Neural crest cell (in vitro differentiated cells): ENCODE results near the gene TOP3B. TPM values are rescaled to one million over a fixed set of nuclear protein-coding genes. Genes with fewer than 3 reads are reported as not detected.

Source experiments
- DNase-seq: peaks from one replicate; pipeline ENCODE4 v3.0.0; 2021; ENCODE audit warnings: low read depth, mixed read lengths, low spot score
- H3K27ac Mint-ChIP-seq: one replicate; pipeline ENCODE4 v1.8.0; 2021; ENCODE audit warnings: mild to moderate bottlenecking, mixed read lengths; ENCODE audit not compliant: unreplicated experiment
- H3K27me3 Mint-ChIP-seq: 2 replicates; pipeline ENCODE4 v1.8.0; 2021; ENCODE audit warnings: low read depth, mild to moderate bottlenecking, mixed read lengths
- H3K36me3 Mint-ChIP-seq: 2 replicates; pipeline ENCODE4 v1.8.0; 2021; ENCODE audit warnings: low read depth, mild to moderate bottlenecking, mixed read lengths
- H3K4me1 Mint-ChIP-seq: 2 replicates; pipeline ENCODE4 v1.8.0; 2021; ENCODE audit warnings: mixed read lengths
- H3K4me3 Mint-ChIP-seq: one replicate; pipeline ENCODE4 v1.8.0; 2021; ENCODE audit warnings: mild to moderate bottlenecking, mixed read lengths
- H3K9me3 Mint-ChIP-seq: 2 replicates; pipeline ENCODE4 v1.8.0; 2021; ENCODE audit warnings: mixed read lengths
- total RNA-seq: library from RNA; stranded (reverse); gene quantifications from 2 replicates; pipeline ENCODE4 v1.2.1, GENCODE V29; 2021
- TF ChIP-seq, protein P1 (sequence below): fragments of 200-600 bp; sonication (generic); conservative IDR thresholded peaks from 2 replicates; pipeline ENCODE4 v1.5.0; 2021; ENCODE audit warnings: antibody characterized with exemption, mild to moderate bottlenecking

The TOP3B gene
- total RNA-seq, 1 donor from 2014 or later, result 77.5 TPM

DNA sequence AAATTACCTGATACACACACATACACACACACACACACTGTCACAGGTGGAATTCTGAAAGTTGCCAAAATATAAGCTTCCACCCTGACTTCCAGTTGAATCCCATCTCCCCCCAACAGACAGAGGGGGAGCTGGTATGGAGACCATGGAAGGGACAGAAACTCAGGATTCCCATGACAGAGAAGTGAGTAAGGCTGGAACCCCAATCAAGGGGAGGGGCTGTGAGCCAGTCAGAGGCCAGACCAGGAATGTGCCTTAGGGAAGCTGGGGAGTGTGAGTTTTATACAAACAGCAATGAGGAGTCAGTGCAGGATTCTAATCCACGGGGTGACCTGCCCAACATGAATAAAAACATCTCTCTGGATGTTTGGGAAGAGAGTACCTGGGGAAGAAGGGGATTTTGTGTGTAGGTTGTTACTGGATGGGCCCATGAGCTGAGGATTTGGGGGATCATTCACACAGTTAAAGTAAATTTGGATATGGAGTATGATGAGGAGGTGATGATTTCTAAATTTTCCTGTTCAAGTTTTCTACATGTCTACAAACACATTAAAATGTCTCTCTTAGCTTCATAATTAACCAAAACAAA lies 38.7 kb upstream of the TOP3B start:
- Mint-ChIP-seq H3K4me3 (no peak overlapping the region), H3K27ac (peak overlapping the region; percentile 29), H3K27me3 (no peaks in the 10 kb centered on the region), H3K36me3 (no peaks in the 10 kb centered on the region), H3K4me1 (peaks cover 18% of the 10 kb centered on the region), H3K9me3 (no peaks in the 10 kb centered on the region)
- DNase-seq, result no peak
- TF ChIP-seq, protein P1, sequence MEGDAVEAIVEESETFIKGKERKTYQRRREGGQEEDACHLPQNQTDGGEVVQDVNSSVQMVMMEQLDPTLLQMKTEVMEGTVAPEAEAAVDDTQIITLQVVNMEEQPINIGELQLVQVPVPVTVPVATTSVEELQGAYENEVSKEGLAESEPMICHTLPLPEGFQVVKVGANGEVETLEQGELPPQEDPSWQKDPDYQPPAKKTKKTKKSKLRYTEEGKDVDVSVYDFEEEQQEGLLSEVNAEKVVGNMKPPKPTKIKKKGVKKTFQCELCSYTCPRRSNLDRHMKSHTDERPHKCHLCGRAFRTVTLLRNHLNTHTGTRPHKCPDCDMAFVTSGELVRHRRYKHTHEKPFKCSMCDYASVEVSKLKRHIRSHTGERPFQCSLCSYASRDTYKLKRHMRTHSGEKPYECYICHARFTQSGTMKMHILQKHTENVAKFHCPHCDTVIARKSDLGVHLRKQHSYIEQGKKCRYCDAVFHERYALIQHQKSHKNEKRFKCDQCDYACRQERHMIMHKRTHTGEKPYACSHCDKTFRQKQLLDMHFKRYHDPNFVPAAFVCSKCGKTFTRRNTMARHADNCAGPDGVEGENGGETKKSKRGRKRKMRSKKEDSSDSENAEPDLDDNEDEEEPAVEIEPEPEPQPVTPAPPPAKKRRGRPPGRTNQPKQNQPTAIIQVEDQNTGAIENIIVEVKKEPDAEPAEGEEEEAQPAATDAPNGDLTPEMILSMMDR, result no peak

DNA sequence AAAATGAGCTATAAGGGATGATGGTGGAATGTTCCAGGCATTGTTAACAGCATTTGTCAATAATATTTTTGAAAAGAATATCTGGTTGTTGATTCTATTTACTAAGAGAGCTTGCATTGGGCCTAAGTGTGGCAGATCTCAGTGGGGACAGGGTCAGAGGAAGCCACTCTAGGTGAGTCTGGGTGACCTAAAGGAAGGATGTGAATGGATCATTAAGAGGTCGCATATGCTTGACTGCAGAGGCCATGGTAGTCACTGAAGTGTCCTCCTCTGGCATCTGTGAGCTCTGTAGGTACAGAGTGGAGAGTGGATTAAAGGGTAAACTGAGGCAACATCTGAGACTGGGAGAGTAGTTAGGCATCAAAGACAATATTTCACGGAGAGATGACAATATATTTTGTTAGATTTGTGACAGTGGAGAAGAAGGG lies 37.9 kb upstream of the TOP3B start:
- no peaks in the 10 kb centered on the region for H3K9me3 Mint-ChIP-seq
- TF ChIP-seq, protein P1, result no peak
- peaks cover 14% of the 10 kb centered on the region for H3K4me1 Mint-ChIP-seq
- H3K36me3 Mint-ChIP-seq, result no peaks in the 10 kb centered on the region
- H3K27me3 Mint-ChIP-seq, result no peaks in the 10 kb centered on the region
- H3K4me3 Mint-ChIP-seq, result no peak overlapping the region
- H3K27ac Mint-ChIP-seq, result no peak overlapping the region
- DNase-seq, result no peak

DNA sequence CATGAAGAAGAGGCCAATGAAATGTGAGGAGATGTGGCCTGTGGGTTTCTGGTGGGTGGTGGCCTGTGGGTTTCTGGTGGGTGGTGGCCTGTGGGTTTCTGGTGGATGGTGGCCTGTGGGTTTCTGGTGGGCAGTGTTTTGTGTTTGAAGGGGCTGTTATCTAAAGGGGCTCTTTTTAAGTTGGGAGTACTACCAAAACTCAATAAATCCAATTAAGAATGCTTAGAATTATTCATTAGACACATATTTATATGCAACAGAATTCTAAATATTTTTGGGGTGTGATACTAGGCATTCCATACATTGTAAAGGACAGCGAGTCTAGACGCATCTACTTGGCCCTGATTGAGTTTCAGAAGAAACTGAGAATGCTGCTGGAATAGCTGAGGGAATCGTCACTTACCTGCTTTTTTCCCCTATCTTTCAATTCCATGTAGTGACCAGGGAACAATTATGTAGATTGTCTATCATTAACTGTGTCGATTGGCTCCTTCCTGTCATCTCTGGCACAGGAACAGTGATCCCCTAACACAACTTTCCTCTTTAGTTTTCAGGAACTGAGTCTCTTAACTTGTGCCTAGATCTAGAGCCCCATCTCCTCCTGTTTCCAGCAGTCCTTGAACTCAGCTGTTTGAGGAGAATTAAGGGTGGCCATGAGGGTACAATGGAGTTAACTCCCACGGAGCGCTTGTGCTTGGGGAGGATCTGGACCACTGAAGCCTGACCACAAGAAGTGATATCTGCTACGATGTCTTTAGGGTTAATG lies 37.3 kb upstream of the TOP3B start:
- H3K9me3 Mint-ChIP-seq, result no peaks in the 10 kb centered on the region
- no peak for DNase-seq
- TF ChIP-seq, protein P1, result no peak
- H3K36me3 Mint-ChIP-seq, result no peaks in the 10 kb centered on the region
- no peak overlapping the region for H3K4me3 Mint-ChIP-seq
- H3K27ac Mint-ChIP-seq, result no peak overlapping the region
- H3K4me1 Mint-ChIP-seq, result peaks cover 14% of the 10 kb centered on the region
- no peaks in the 10 kb centered on the region for H3K27me3 Mint-ChIP-seq

DNA sequence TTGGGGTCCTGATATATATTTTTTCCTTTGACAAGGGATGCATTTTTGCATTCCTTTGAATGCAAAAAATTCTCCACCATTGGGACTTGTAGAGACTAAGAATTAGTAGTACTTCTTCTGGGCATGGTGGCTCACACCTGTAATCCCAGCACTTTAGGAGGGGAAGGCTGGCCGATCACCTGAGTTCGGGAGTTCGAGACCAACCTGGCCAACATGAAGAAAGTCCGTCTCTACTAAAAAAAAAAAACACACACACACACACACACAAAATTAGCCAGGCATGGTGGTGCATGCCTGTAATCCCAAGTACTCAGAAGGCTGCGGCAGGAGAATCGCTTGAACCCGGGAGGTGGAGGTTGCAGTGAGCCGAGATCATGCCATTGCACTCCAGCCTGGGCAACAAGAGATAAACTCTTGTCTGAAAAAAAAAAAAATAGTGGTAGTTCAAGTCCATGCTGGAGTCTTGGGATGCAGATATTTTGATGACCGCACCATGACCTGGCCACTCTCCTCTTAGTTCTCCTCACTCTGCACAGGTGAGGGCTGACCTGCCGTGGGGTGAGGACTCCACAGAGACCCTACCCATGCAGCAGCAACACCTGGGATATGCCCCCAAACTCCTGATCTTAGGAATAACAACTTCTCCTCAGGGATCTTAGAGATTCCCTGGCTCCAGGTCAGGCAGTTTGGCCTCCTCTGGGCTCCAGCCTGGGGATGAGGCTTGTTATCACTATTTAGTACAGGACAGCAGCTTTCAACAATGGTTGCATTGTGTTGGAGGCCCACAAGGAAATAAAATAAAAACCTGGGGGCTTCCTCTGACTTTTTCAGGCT lies 36.5 kb upstream of the TOP3B start:
- Mint-ChIP-seq H3K36me3 (no peaks in the 10 kb centered on the region), H3K27me3 (no peaks in the 10 kb centered on the region), H3K4me1 (peaks cover 14% of the 10 kb centered on the region), H3K9me3 (no peaks in the 10 kb centered on the region), H3K4me3 (no peak overlapping the region), H3K27ac (no peak overlapping the region)
- no peak for DNase-seq
- TF ChIP-seq, protein P1, result no peak

DNA sequence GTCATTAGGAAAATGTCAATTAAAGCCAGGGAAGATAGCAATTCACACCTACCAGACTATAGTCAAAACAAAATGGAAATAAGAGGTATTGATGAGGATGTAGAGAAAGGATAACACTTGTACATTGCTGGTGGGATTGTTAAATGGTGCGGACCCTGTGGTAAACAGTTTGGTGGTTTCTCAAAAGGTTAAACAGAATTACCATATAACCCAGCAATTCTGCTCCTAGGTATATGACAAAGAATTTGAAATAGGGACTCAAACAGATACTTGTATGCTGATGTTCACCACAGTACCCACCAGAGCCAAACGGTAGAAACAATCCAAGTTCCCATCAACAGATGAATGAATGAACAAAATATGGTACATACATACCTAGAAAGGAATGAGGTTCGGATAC lies 33.0 kb upstream of the TOP3B start:
- TF ChIP-seq, protein P1, result no peak
- Mint-ChIP-seq H3K4me3 (no peak overlapping the region), H3K9me3 (peaks cover 3% of the 10 kb centered on the region), H3K4me1 (peaks cover 14% of the 10 kb centered on the region), H3K27me3 (peaks cover 7% of the 10 kb centered on the region), H3K27ac (no peak overlapping the region), H3K36me3 (no peaks in the 10 kb centered on the region)
- DNase-seq, result no peak
